Retinal pigment epithelial cell (primary cell): ENCODE results near the gene OPALIN.
A peak's percentile ranks its signal among the peaks of the same experiment; 100 is the strongest.

Experiments used
- DNase-seq: peaks from one replicate; pipeline ENCODE4 v3.0.0-alpha.2; 2010; ENCODE audit warnings: low read depth
- H3K4me3 ChIP-seq: 2 replicates; pipeline ENCODE4 v1.5.1; 2011; ENCODE audit warnings: mild to moderate bottlenecking, low read length, control low read depth, moderate library complexity
- CTCF ChIP-seq: conservative IDR thresholded peaks from 2 replicates; pipeline ENCODE4 v1.5.1; 2011; ENCODE audit warnings: low read depth, low read length, control low read depth, inconsistent platforms

Gene OPALIN

GRCh38 chr10:96384506-96384905 lies 25.7 kb upstream of the OPALIN start:
- no peak for DNase-seq
- H3K4me3 ChIP-seq = no peak overlapping the region
- no peak for TF ChIP-seq CTCF

GRCh38 chr10:96380821-96381220 lies 22.0 kb upstream of the OPALIN start:
- no peak for DNase-seq
- no peak overlapping the region for H3K4me3 ChIP-seq
- TF ChIP-seq CTCF = no peak

- no peak overlapping the region for H3K4me3 ChIP-seq
- no peak for DNase-seq
- no peak for TF ChIP-seq CTCF
These were observed 21.0 kb upstream of the OPALIN start for GRCh38 chr10:96379758-96380157.

- no peak for DNase-seq
- H3K4me3 ChIP-seq = no peak overlapping the region
- TF ChIP-seq CTCF = no peak
These were observed 19.9 kb upstream of the OPALIN start for GRCh38 chr10:96378741-96379140.

- H3K4me3 ChIP-seq = no peak overlapping the region
- no peak for DNase-seq
- TF ChIP-seq CTCF = no peak
These were observed 19.1 kb upstream of the OPALIN start for GRCh38 chr10:96377816-96378294.

GRCh38 chr10:96376483-96376882 lies 17.7 kb upstream of the OPALIN start:
- no peak for DNase-seq
- no peak for TF ChIP-seq CTCF
- no peak overlapping the region for H3K4me3 ChIP-seq

GRCh38 chr10:96374985-96375830 lies 16.4 kb upstream of the OPALIN start:
- TF ChIP-seq CTCF = peak; percentile 98
- H3K4me3 ChIP-seq = peak overlapping the region; percentile 58
- peak; percentile 39 for DNase-seq
